ENCODE data around the gene SMIM5. TPM values are rescaled to one million over a fixed set of nuclear protein-coding genes. Genes with fewer than 3 reads are reported as not detected.

Gene SMIM5
- total RNA-seq, 1 experiment from 2014 or later, result 0.20 TPM

DNA sequence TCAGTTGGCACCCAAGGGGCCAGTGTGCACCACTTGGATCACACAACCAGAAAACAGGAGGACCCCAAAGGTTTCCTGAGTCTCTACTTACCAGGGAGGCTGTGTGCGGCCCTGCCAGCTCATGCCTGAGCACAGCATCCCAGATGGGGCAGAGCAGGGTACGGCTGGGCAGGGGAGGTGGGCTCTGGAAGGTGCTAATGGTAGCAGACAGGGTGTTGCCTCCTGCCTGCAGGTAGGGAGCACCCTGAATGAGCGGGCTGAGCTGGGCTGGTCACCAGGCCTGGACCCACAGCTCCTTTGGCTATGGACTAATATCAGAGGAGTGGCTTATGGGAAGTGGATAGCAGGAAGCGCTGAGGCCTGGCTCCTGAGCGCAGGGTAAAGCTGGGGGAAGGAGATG is 19.1 kb downstream of the SMIM5 start:
- Histone ChIP-seq H3K36me3 (ENCODE audit: control insufficient read depth, insufficient read depth, low read length) (peaks cover 2% of the 10 kb centered on the region), H3K4me3 (ENCODE audit: low read depth, low read length) (no peak overlapping the region), H3K9me3 (no peaks in the 10 kb centered on the region), H3K27me3 (replicated peaks; ENCODE audit: control insufficient read depth, insufficient read depth, low read length) (no peaks in the 10 kb centered on the region), H3K4me1 (peaks cover 3% of the 10 kb centered on the region; the same call in 1 of the 2 replicates)
- Mint-ChIP-seq H3K36me3 (ENCODE audit: insufficient read depth, unreplicated experiment) (peaks cover 39% of the 10 kb centered on the region), H3K27ac (ENCODE audit: unreplicated experiment) (no peak overlapping the region), H3K4me3 (ENCODE audit: unreplicated experiment) (no peak overlapping the region), H3K27me3 (ENCODE audit: insufficient read depth, unreplicated experiment) (no peaks in the 10 kb centered on the region), H3K9me3 (ENCODE audit: unreplicated experiment) (no peaks in the 10 kb centered on the region), H3K4me1 (ENCODE audit: low read depth, unreplicated experiment) (no peaks in the 10 kb centered on the region)
- TF ChIP-seq, protein P1, sequence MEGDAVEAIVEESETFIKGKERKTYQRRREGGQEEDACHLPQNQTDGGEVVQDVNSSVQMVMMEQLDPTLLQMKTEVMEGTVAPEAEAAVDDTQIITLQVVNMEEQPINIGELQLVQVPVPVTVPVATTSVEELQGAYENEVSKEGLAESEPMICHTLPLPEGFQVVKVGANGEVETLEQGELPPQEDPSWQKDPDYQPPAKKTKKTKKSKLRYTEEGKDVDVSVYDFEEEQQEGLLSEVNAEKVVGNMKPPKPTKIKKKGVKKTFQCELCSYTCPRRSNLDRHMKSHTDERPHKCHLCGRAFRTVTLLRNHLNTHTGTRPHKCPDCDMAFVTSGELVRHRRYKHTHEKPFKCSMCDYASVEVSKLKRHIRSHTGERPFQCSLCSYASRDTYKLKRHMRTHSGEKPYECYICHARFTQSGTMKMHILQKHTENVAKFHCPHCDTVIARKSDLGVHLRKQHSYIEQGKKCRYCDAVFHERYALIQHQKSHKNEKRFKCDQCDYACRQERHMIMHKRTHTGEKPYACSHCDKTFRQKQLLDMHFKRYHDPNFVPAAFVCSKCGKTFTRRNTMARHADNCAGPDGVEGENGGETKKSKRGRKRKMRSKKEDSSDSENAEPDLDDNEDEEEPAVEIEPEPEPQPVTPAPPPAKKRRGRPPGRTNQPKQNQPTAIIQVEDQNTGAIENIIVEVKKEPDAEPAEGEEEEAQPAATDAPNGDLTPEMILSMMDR (IDR thresholded peaks at IDR 0.05; ENCODE audit: insufficient read depth in 1 of 2, low read depth in 1 of 2, low read length in 1 of 2, severe bottlenecking in 1 of 2, unreplicated experiment in 1 of 2), result no peak
- POLR2A ChIA-PET, result no interaction called here
- CTCF ChIA-PET, result interaction anchor here (1.0 to 4.0 kb wide), 7 partner anchors 11 to 136 kb away, joined by 3 to 143 read pairs (median 5); partner anchors contain the start of genes SMIM5 and TSEN54
- BruUV-seq (replicated peaks), result no TSS peak
- peak in 1 of 2 experiments; percentile 25 for DNase-seq
- intact Hi-C loops (cut with micrococcal nuclease; ENCODE audit: unreplicated experiment), result no loop called here

DNA sequence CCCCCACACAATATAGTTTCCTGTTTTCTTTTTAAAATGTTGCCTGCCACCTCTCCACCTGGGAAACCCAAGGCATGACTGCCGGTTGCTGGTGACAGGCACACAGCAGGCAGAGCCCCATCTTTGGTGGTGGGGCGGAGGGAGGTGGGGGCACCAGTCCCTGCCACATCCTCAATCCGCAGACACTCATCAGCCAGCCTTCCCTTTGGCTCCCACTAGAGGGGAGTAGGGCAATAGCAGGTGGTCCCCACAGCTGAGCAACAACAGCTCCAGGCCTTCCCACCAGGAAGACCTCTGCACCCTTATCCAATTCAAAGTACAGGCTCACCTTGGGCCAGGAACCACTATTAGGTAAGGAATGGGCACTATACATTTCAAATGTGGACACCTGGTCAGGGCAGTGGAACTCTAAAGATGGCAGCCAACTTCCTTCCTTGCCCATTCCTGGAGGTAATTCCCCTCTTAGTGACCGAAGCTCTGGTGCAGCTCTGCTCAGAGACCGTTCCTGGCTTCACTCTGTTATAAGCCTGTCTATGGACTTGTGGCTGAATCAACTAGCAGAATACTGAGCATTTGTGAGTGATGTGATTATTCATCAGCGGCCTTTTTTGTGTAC is 19.8 kb downstream of the SMIM5 start:
- no peak overlapping the region for H3K4me3 ChIP-seq (ENCODE audit: low read depth, low read length)
- BruUV-seq (replicated peaks), result no TSS peak
- peaks cover 3% of the 10 kb centered on the region for H3K36me3 ChIP-seq (ENCODE audit: control insufficient read depth, insufficient read depth, low read length)
- Mint-ChIP-seq H3K4me1 (ENCODE audit: low read depth, unreplicated experiment) (no peaks in the 10 kb centered on the region), H3K27me3 (ENCODE audit: insufficient read depth, unreplicated experiment) (no peaks in the 10 kb centered on the region), H3K36me3 (ENCODE audit: insufficient read depth, unreplicated experiment) (peaks cover 37% of the 10 kb centered on the region), H3K9me3 (ENCODE audit: unreplicated experiment) (no peaks in the 10 kb centered on the region), H3K4me3 (ENCODE audit: unreplicated experiment) (no peak overlapping the region), H3K27ac (ENCODE audit: unreplicated experiment) (no peak overlapping the region)
- no peaks in the 10 kb centered on the region for H3K27me3 ChIP-seq (replicated peaks; ENCODE audit: control insufficient read depth, insufficient read depth, low read length)
- intact Hi-C loops (cut with micrococcal nuclease; ENCODE audit: unreplicated experiment), result loop anchor here (1.0 kb wide), 1 partner anchor 20 kb away; the partner anchor contains the start of gene SMIM5
- no peaks in the 10 kb centered on the region for H3K4me1 ChIP-seq
- TF ChIP-seq, protein P1 (IDR thresholded peaks at IDR 0.05; ENCODE audit: insufficient read depth in 1 of 2, low read depth in 1 of 2, low read length in 1 of 2, severe bottlenecking in 1 of 2, unreplicated experiment in 1 of 2), result peak; percentile 87 to 95
- H3K9me3 ChIP-seq, result no peaks in the 10 kb centered on the region
- ChIA-PET CTCF (interaction anchor here (0.6 to 4.0 kb wide), 11 partner anchors 8 to 137 kb away, joined by 3 to 143 read pairs (median 5); partner anchors contain the start of genes SMIM5 and TSEN54), POLR2A (interaction anchor here (0.5 kb wide), 1 partner anchor 112 kb away, joined by 5 read pairs; the partner anchor contains the start of gene GALK1)
- peak; percentile 60 to 73 for DNase-seq

- ChIA-PET POLR2A (interaction anchor here (1.0 to 1.6 kb wide), 3 partner anchors 8 to 21 kb away, joined by 3 to 4 read pairs (median 3); partner anchors contain the start of genes RECQL5, SAP30BP and SMIM5), CTCF (interaction anchor here (1.1 to 4.0 kb wide), 6 partner anchors 9 to 95 kb away, joined by 3 to 143 read pairs (median 8); partner anchors contain the start of genes RECQL5 and SMIM5)
- intact Hi-C loops (cut with micrococcal nuclease; ENCODE audit: unreplicated experiment), result no loop called here
- BruUV-seq (replicated peaks), result no TSS peak
- Histone ChIP-seq H3K36me3 (ENCODE audit: control insufficient read depth, insufficient read depth, low read length) (peaks cover 3% of the 10 kb centered on the region), H3K4me3 (ENCODE audit: low read depth, low read length) (no peak overlapping the region), H3K9me3 (no peaks in the 10 kb centered on the region), H3K4me1 (no peaks in the 10 kb centered on the region), H3K27me3 (replicated peaks; ENCODE audit: control insufficient read depth, insufficient read depth, low read length) (no peaks in the 10 kb centered on the region)
- TF ChIP-seq, protein P1 (IDR thresholded peaks at IDR 0.05; ENCODE audit: insufficient read depth in 1 of 2, low read depth in 1 of 2, low read length in 1 of 2, severe bottlenecking in 1 of 2, unreplicated experiment in 1 of 2), result peak in 1 of 2 experiments; percentile 37
- peak in 1 of 2 experiments; percentile 31 for DNase-seq
- H3K9me3 Mint-ChIP-seq (ENCODE audit: unreplicated experiment), result no peaks in the 10 kb centered on the region
- H3K36me3 Mint-ChIP-seq (ENCODE audit: insufficient read depth, unreplicated experiment), result peaks cover 33% of the 10 kb centered on the region
- no peaks in the 10 kb centered on the region for H3K27me3 Mint-ChIP-seq (ENCODE audit: insufficient read depth, unreplicated experiment)
- H3K4me3 Mint-ChIP-seq (ENCODE audit: unreplicated experiment), result no peak overlapping the region
- H3K4me1 Mint-ChIP-seq (ENCODE audit: low read depth, unreplicated experiment), result no peaks in the 10 kb centered on the region
- no peak overlapping the region for H3K27ac Mint-ChIP-seq (ENCODE audit: unreplicated experiment)
Observed at GRCh38 chr17:75654176-75654575, 20.9 kb downstream of the SMIM5 start.
